GM19035 (cell line): ENCODE data around the gene FMNL2.

Experiments
- ATAC-seq: cut with Tn5 transposase; IDR thresholded peaks from one replicate; pipeline ENCODE4 v1.9.1; 2021; ENCODE audit not compliant: unreplicated experiment

Gene FMNL2

GRCh38 chr2:152572031-152572430 lies 237.1 kb downstream of the FMNL2 start:
- no peak for ATAC-seq

DNA sequence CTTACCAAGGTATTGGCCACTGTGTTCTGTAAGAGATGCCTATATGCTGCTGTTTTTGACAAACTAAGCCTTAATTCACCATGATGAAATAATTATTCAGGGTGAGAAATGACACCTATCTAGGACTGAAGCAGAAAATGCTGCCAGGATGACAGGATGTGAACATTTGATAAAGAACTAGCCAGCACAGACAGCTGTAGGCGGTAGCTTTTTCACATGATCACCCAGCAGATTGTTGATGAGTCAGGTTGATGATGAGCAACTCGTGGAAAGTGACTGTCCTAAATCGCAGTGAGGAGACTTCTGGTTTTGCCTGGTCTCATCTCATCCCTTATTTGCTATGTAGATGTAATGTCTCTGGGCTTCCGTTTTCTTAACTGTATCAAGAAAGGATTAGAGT lies 238.2 kb downstream of the FMNL2 start:
- peak; percentile 87 for ATAC-seq

GRCh38 chr2:152577579-152577978 lies 242.6 kb downstream of the FMNL2 start:
- ATAC-seq, result no peak

DNA sequence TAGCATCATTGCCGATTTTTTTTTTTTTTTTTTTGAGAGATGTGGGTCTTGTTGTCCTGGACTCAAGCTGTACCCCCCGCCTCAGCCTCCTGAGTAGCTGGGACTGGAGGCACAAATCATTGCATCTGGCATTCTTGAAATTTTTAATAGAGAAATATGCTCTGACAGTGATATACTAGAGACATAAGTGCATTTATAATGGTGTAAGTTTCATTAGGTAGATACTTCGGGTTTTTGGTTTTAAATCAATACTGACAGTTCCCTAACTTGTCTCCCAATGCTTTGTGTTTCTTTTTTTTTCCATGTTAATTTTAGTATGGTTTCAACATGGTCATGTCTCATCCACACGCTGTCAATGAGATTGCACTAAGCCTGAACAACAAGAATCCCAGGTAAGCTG lies 243.6 kb downstream of the FMNL2 start:
- no peak for ATAC-seq

GRCh38 chr2:152580714-152581113 lies 245.7 kb downstream of the FMNL2 start:
- no peak for ATAC-seq

DNA sequence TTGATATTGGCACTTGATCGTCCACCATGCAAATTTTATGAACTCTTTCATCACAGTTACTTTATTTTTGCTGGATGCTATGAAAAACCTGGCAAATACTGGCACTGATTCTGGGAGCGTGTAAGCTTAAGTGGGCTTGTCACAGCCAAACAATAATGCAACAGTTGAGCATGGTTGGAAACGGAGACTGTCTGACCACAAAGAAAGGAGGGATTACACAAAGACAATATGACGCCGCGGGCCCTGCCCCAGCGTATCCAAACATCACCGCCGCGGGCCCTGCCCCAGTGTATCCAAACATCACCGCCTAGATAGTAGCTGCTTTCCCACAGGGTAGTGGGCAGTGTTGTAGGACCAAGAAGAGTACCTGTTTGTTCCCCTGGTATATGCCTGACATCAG lies 246.4 kb downstream of the FMNL2 start:
- ATAC-seq, result no peak

- no peak for ATAC-seq
Observed at GRCh38 chr2:152582081-152582480, 247.1 kb downstream of the FMNL2 start.

- ATAC-seq, result no peak
Observed at GRCh38 chr2:152583512-152584229, 248.7 kb downstream of the FMNL2 start.

GRCh38 chr2:152584301-152584700 lies 249.3 kb downstream of the FMNL2 start:
- no peak for ATAC-seq

- no peak for ATAC-seq
Observed at GRCh38 chr2:152585830-152586484, 251.0 kb downstream of the FMNL2 start.

- no peak for ATAC-seq
Observed at GRCh38 chr2:152587187-152587947, 252.4 kb downstream of the FMNL2 start.

- no peak for ATAC-seq
Observed at GRCh38 chr2:152588998-152589397, 254.0 kb downstream of the FMNL2 start.

GRCh38 chr2:152594022-152594766 lies 259.2 kb downstream of the FMNL2 start:
- peak; percentile 82 for ATAC-seq

DNA sequence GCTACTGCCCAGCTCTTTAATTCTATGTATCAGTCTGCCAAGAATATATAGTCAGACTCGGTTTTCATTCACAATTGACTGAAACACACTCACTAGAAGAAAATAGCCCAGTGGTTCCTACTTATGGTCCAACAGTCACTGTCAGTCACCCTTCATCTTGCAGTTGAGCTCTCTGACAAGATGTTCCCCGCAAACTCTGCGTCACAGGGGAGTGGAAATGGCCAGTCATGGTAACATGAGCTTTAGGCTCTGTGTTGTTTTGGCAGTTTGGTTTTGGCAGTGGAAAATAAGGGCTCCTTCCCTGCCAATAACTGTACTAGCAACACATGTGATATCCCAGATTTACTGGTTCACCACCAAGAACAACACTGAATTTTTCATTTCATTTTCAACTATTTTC lies 259.8 kb downstream of the FMNL2 start:
- no peak for ATAC-seq

DNA sequence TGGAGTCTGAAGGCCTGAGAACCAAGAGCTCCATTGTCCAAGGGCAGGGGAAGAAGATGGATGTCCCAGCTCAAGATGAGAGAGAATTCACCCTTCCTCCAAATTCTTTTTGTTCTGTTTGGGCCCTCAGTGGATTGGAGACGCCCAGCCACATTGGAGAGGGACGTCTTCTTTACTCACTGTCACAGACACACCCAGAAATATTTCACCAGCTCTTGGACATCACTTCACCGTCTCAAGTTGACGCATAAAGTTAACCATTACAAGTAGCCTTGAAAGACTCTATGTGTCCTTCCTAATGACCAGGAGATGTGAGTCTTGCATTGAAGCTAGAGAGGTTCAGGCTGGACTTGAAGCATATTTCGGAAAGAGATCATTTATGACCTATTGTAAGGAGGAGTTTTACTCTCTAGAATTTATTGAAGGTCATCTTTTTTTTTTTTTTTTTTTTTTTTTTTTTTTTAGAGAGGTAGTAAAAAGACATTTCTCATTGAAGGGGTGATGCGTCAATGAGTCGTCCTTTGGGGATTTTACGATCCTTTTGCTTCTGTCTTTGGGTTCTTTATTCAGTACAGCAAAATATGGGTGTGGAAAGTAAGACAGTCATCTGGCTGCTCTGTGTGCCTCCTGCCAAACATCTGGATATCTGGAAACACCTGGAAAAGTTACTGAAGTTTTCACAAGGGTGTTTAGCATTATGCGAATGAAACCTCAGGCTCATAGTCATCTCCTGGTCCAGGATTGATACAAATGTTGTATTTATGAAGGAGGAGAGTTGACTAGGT lies 264.2 kb downstream of the FMNL2 start:
- ATAC-seq, result no peak

DNA sequence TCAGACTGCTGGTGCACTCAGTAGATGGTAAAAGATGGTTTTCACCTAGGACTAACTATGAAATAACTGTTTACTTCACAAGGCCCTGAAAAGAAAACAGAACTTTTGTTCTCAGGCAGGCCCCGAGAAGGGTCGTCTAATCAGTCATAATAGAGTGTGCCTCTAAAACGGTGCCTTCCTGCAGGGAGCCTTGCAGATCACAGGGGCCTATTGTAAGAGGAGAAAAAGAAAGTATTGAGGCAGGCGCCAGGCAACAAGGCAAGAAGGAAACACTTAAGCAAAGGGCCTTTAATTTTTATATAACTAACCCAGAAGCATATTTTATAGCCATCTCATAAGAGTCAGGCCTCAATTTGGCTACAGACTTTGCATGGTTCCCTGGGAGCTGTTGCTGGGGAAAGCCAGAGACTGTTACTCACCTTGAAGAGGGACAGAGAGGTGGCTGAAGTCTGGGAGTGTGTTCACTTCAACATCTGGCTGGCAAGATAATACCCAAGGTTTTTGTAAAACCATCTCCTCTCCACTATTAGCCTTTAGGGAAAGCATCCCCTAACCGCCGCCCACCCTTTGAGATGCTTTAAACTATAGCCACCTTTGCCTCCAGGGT lies 265.2 kb downstream of the FMNL2 start:
- no peak for ATAC-seq

DNA sequence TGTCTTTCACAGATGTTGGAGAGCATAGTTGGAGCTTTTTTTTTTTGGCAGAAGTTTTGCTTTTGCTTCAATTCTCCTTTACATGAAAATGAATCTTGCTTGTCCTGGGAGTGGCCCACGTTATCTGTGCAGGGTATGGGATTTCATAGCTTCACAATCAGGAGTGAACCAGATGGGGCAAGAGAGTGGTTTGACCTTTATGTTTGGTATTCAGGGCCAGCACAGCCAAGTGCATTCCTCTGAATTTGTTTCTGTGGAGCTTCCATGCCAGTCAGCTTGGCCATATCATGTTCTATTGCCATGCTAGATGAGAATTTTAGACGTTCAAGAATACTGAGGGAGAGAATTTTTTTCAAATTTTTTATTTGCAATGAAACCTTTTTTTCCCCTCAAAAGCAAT lies 265.7 kb downstream of the FMNL2 start:
- ATAC-seq, result no peak

GRCh38 chr2:152602750-152603149 lies 267.8 kb downstream of the FMNL2 start:
- no peak for ATAC-seq

DNA sequence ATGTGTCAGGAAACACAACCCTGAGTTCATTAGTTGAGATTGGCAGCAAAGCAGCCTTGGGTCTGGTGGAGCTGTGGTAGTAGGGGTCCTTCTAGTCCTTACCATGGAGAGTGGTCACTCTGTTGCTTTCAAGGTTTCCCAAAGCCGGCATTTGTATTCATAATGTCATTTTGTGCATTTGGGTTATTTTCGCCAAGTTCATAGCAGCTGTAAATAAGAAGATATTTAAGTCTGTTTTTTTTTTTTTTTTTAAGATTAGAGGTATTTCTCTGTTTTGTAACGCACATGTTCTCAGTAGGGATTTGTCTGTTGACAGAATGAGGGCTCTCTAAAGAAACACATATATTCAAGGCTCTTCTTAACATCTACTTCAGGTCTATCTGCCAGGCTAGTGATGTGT lies 268.2 kb downstream of the FMNL2 start:
- ATAC-seq, result no peak

GRCh38 chr2:152606081-152606480 lies 271.1 kb downstream of the FMNL2 start:
- ATAC-seq, result no peak
